Tracheal epithelial cell (primary cell): ENCODE results near the gene CD200. TPM values are rescaled to one million over a fixed set of nuclear protein-coding genes. Genes with fewer than 3 reads are reported as not detected.

ENCODE experiments used
- total RNA-seq: library from RNA; depleted of rRNA; stranded (reverse); fragments of >200 nt; gene quantifications from 2 replicates; pipeline ENCODE4 v1.2.1, GENCODE V29; 2014

CD200 gene, protein sequence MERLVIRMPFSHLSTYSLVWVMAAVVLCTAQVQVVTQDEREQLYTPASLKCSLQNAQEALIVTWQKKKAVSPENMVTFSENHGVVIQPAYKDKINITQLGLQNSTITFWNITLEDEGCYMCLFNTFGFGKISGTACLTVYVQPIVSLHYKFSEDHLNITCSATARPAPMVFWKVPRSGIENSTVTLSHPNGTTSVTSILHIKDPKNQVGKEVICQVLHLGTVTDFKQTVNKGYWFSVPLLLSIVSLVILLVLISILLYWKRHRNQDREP
- total RNA-seq = under 0.01 and 1.7 TPM in 2 replicates

GRCh38 chr3:112333002-112333380 is at the start of gene CD200:
Gene CD200, plus strand, starts transcription at chr3:112333156. Its CDS starts 57 bp downstream, at chr3:112333213.

DNA sequence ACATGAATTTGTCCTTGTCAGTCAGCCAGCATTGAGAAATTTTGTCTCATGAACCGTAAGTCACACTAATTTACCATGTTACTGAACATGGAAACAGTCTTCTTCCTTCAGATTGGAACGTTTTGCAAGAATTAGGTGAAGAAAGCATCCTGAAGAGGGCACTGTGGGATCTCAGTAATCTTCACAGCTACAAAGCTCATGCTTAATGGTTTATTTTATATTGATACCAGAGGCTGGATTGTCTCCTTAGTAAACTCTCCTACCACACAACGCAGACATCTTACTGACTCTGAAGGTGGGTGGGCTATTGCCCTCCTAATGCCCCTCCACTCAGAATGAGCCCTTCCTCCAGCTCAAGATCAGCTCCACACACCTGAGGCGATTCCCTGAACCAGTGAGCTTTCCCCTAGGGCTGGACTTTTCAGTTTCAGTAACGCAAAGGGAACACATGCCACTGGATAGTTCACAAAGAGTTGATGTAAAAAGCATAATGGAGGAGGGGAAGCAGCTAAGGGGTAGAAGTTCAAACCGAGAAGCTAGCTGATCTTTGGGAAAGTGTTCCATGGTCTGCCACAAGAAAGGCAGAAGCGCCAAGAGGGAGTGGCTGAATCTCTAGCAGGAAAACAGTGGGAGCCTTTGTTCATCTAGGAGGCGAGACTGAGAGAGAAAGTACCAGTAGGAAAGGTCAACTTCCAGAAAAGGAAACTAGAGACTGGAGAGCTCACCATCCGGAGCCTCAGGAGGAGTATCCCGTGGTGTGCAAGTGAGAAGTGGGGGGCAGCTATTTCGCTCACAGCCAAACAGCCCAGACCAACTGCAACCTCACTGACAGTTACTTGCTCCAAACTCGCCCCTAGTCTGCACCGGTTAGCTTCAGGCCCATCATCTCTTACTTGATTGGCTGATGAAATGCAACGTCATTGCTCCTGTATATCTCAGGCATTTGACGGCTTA is 39.3 kb upstream of the CD200 start, which contains the start of gene SLC9C1:
SLC9C1 (minus strand) TSS at position 849 of the 954 bp plus-strand sequence. CDS start 7,425 bp downstream, outside the sequence.

Other genes starting within 250 kb of the CD200 start
- 33.0 and 40.0 TPM in 2 replicates for gene C3orf52, start 246.8 kb upstream of the CD200 start, total RNA-seq
- gene GCSAM, start 199.9 kb upstream of the CD200 start, total RNA-seq = 0.48 and 0.85 TPM in 2 replicates
- under 0.01 and 0.43 TPM in 2 replicates for gene SLC9C1, start 38.9 kb upstream of the CD200 start, total RNA-seq
- gene BTLA, start 166.3 kb downstream of the CD200 start, total RNA-seq = not detected in 2 replicates
- 63.1 and 64.6 TPM in 2 replicates for gene ATG3, start 228.8 kb downstream of the CD200 start, total RNA-seq
- 13.5 and 26.4 TPM in 2 replicates for gene SLC35A5, start 228.9 kb downstream of the CD200 start, total RNA-seq